H1 (cell line): ENCODE measurements around the gene DGCR6L. TPM values are rescaled to one million over a fixed set of nuclear protein-coding genes. Genes with fewer than 3 reads are reported as not detected.

Source experiments
- CTCF ChIA-PET: fragments of 300-600 bp; sonication (Branson Sonifier 250); formaldehyde crosslinking; loops from one replicate; lab custom pipeline; 2021; ENCODE audit not compliant: partially characterized antibody; lab: Charles Lee
- POLR2A ChIA-PET: fragments of 300-600 bp; sonication (Branson Sonifier 250); formaldehyde crosslinking; loops from one replicate; lab custom pipeline; 2021; ENCODE audit warnings: inconsistent platforms; ENCODE audit not compliant: partially characterized antibody; lab: Charles Lee
- DNase-seq, 2 experiments: peaks; one replicate each; pipeline versions ENCODE4 v3.0.0 to v3.0.0-alpha.2; 2010 to 2022; ENCODE audit warnings: low spot score in 2 of 2, low read depth in 1 of 2, mixed read lengths in 1 of 2
- FAIRE-seq: peaks from 2 replicates; lab custom pipeline; 2011; peaks lifted over from hg19 to GRCh38; lab: Jason Lieb, UNC
- H2AFZ ChIP-seq: 2 replicates; pipeline ENCODE4 v1.8.1; 2012; ENCODE audit warnings: low read length, inconsistent platforms
- H2AK5ac ChIP-seq: 2 replicates; pipeline ENCODE4 v1.6.1; 2013; ENCODE audit warnings: low read depth, low read length
- H2BK120ac ChIP-seq: replicated peaks from 2 replicates; pipeline ENCODE3; 2013; ENCODE audit warnings: low read depth, low read length, inconsistent platforms
- H2BK12ac ChIP-seq: 2 replicates; pipeline ENCODE4 v1.6.1; 2013; ENCODE audit warnings: low read depth, low read length
- H2BK15ac ChIP-seq: 2 replicates; pipeline ENCODE4 v1.6.1; 2013; ENCODE audit warnings: low read length
- H2BK20ac ChIP-seq: 2 replicates; pipeline ENCODE4 v1.6.1; 2013; ENCODE audit warnings: low read length
- H2BK5ac ChIP-seq: 2 replicates; pipeline ENCODE4 v1.6.1; 2013; ENCODE audit warnings: low read depth, low read length
- H3K14ac ChIP-seq: 2 replicates; pipeline ENCODE4 v1.6.1; 2013; ENCODE audit warnings: inconsistent platforms; ENCODE audit not compliant: insufficient read length
- H3K18ac ChIP-seq: 2 replicates; pipeline ENCODE4 v1.6.1; 2013; ENCODE audit warnings: low read length; ENCODE audit errors: extremely low read depth
- H3K23ac ChIP-seq: 2 replicates; pipeline ENCODE4 v1.6.1; 2013; ENCODE audit warnings: inconsistent platforms; ENCODE audit not compliant: insufficient read length
- H3K23me2 ChIP-seq: 2 replicates; pipeline ENCODE4 v1.6.1; 2013; ENCODE audit warnings: low read depth, low read length
- H3K27ac ChIP-seq: 2 replicates; pipeline ENCODE4 v1.6.1; 2011; ENCODE audit warnings: low read depth, low read length, inconsistent platforms
- H3K27me3 ChIP-seq, 4 experiments: replicated peaks in 1 of 4; 1 replicate in 1 of 4; 2 replicates in 3 of 4; pipeline versions ENCODE4 v1.6.1 to v1.8.1; 2011 to 2013; ENCODE audit warnings: low read length in 3 of 4, mild to moderate bottlenecking in 3 of 4, inconsistent platforms in 2 of 4, mixed read lengths in 2 of 4, moderate library complexity in 1 of 4; ENCODE audit not compliant: control insufficient read depth in 3 of 4, insufficient read depth in 3 of 4; ENCODE audit errors: extremely low read depth in 1 of 4
- H3K36me3 ChIP-seq, 4 experiments: 2 replicates each; pipeline versions ENCODE4 v1.6.1 to v1.8.1; 2011 to 2013; ENCODE audit warnings: mild to moderate bottlenecking in 4 of 4, low read length in 3 of 4, moderate library complexity in 2 of 4, control low read depth in 1 of 4, inconsistent platforms in 1 of 4; ENCODE audit not compliant: insufficient read depth in 4 of 4, control insufficient read depth in 2 of 4
- H3K4ac ChIP-seq: replicated peaks from 2 replicates; pipeline ENCODE3; 2013; ENCODE audit warnings: low read length, low read depth, mixed read lengths, inconsistent platforms; ENCODE audit not compliant: insufficient read length
- H3K4me1 ChIP-seq, 4 experiments: replicated peaks in 1 of 4; 1 replicate in 1 of 4; 2 replicates in 3 of 4; pipeline versions ENCODE4 v1.6.1 to v1.8.1; 2011 to 2013; ENCODE audit warnings: low read length in 3 of 4, inconsistent platforms in 2 of 4, mixed read lengths in 1 of 4; ENCODE audit not compliant: insufficient read depth in 4 of 4, control insufficient read depth in 3 of 4
- H3K4me2 ChIP-seq, 2 experiments: 2 replicates each; pipeline versions ENCODE4 v1.6.1 to v1.8.1; 2011 to 2013; ENCODE audit warnings: low read depth in 2 of 2, low read length in 2 of 2, control low read depth in 1 of 2, inconsistent platforms in 1 of 2, mild to moderate bottlenecking in 1 of 2; ENCODE audit not compliant: insufficient read depth in 1 of 2
- H3K4me3 ChIP-seq, 4 experiments: fragments of 200-600, 300-600 bp in 1 of 4; sonication (generic), shearing (Covaris generic), sonication (Bioruptor Twin) in 1 of 4; 2 replicates each; pipeline versions ENCODE4 v1.5.1 to v1.8.1; 2011 to 2016; ENCODE audit warnings: low read length in 4 of 4, low read depth in 3 of 4, control low read depth in 2 of 4, inconsistent platforms in 2 of 4, mild to moderate bottlenecking in 2 of 4, mixed read lengths in 1 of 4, moderate library complexity in 1 of 4; ENCODE audit not compliant: insufficient read depth in 2 of 4; ENCODE audit errors: extremely low read depth in 1 of 4
- H3K56ac ChIP-seq: replicated peaks from 2 replicates; pipeline ENCODE3; 2013; ENCODE audit warnings: low read depth, mild to moderate bottlenecking, mixed read lengths, low read length, inconsistent platforms; ENCODE audit not compliant: insufficient read length
- H3K79me1 ChIP-seq: 2 replicates; pipeline ENCODE4 v1.6.1; 2013; ENCODE audit warnings: low read depth, low read length, control low read depth
- H3K79me2 ChIP-seq, 2 experiments: 2 replicates each; pipeline versions ENCODE4 v1.6.1 to v1.8.1; 2012 to 2013; ENCODE audit warnings: low read length in 2 of 2, mild to moderate bottlenecking in 2 of 2, inconsistent platforms in 1 of 2; ENCODE audit not compliant: insufficient read depth in 2 of 2, control insufficient read depth in 1 of 2
- H3K9ac ChIP-seq, 4 experiments: replicated peaks in 1 of 4; 1 replicate in 1 of 4; 2 replicates in 3 of 4; pipeline versions ENCODE4 v1.6.1 to v1.8.1; 2011 to 2013; ENCODE audit warnings: low read depth in 3 of 4, low read length in 3 of 4, control low read depth in 2 of 4, mild to moderate bottlenecking in 2 of 4, moderate library complexity in 2 of 4, inconsistent platforms in 1 of 4; ENCODE audit errors: extremely low read depth in 1 of 4
- H3K9me3 ChIP-seq, 2 experiments: 2 replicates each; pipeline versions ENCODE4 v1.6.1 to v1.8.1; 2012 to 2013; ENCODE audit warnings: mild to moderate bottlenecking in 2 of 2, moderate library complexity in 2 of 2, control low read depth in 1 of 2, inconsistent platforms in 1 of 2, low read depth in 1 of 2, low read length in 1 of 2, mixed read lengths in 1 of 2; ENCODE audit not compliant: insufficient read depth in 2 of 2
- H4K20me1 ChIP-seq, 2 experiments: replicated peaks in 1 of 2; 2 replicates each; pipeline versions ENCODE3 to v1.8.1; 2011 to 2013; ENCODE audit warnings: inconsistent platforms in 2 of 2, low read length in 2 of 2, mild to moderate bottlenecking in 1 of 2; ENCODE audit not compliant: insufficient read depth in 2 of 2, control insufficient read depth in 1 of 2
- H4K5ac ChIP-seq: 2 replicates; pipeline ENCODE4 v1.6.1; 2013; ENCODE audit warnings: low read length, low read depth, mixed read lengths, inconsistent platforms; ENCODE audit not compliant: insufficient read length
- H4K8ac ChIP-seq: 2 replicates; pipeline ENCODE4 v1.8.0; 2013; ENCODE audit warnings: mild to moderate bottlenecking, moderate library complexity, low read length, inconsistent platforms; ENCODE audit not compliant: insufficient read depth; ENCODE audit errors: extremely low read depth
- H4K91ac ChIP-seq: replicated peaks from 2 replicates; pipeline ENCODE3; 2013; ENCODE audit warnings: low read length, mixed read lengths, inconsistent platforms; ENCODE audit not compliant: insufficient read length
- CBX5 ChIP-seq: fragments of 300-800, 300-1000 bp; sonication (generic); IDR thresholded peaks from 2 replicates; pipeline ENCODE4 v1.7.1; 2016; ENCODE audit warnings: antibody characterized with exemption, low read length, low read depth
- GABPA ChIP-seq: IDR thresholded peaks from 2 replicates; pipeline ENCODE4 v1.6.1; 2011; ENCODE audit warnings: mild to moderate bottlenecking, low read length, moderate library complexity, borderline replicate concordance; ENCODE audit not compliant: insufficient read depth
- SP4 ChIP-seq: IDR thresholded peaks from 2 replicates; pipeline ENCODE4 v1.6.1; 2012; ENCODE audit warnings: low read length, inconsistent platforms
- YY1 ChIP-seq: IDR thresholded peaks from 2 replicates; pipeline ENCODE4 v1.6.1; 2011; ENCODE audit warnings: low read depth, mild to moderate bottlenecking, low read length
- ZNF274 ChIP-seq: IDR thresholded peaks from 2 replicates; pipeline ENCODE4 v1.7.0; 2012; ENCODE audit warnings: low read length, borderline replicate concordance; ENCODE audit errors: extremely low read depth
- WGBS, 2 experiments: shearing (Covaris generic) in 1 of 2; methylation state at CpG; one replicate each; pipeline versions ENCODE4 v1.1.6 to v1.1.7; 2013 to 2015; ENCODE audit warnings: low lambda C conversion rate in 2 of 2, mixed read lengths in 2 of 2, inconsistent platforms in 1 of 2, low coverage in 1 of 2, missing lambda C conversion rate in 1 of 2; ENCODE audit not compliant: insufficient replicate concordance in 2 of 2, insufficient coverage in 1 of 2, insufficient read length in 1 of 2; ENCODE audit errors: extremely low coverage in 1 of 2, missing lambda C conversion rate in 1 of 2; 5-methylcytosine and 5-hydroxymethylcytosine counted together
- polyA plus RNA-seq, 7 experiments: library from polyadenylated mRNA; depleted of rRNA in 3 of 7; stranded (reverse) in 5 of 7; unstranded in 2 of 7; fragments of >200 nt in 5 of 7; fragments of 200-250 nt in 2 of 7; gene quantifications; 1 replicate in 5 of 7; 2 replicates in 1 of 7; 4 replicates in 1 of 7; pipeline versions ENCODE4 v1.2.1 to v1.2.3, GENCODE V29; 2011 to 2013; ENCODE audit warnings: missing spikeins in 2 of 7, mixed read lengths in 2 of 7
- total RNA-seq: library from RNA; stranded (reverse); fragmentation: NEBNext Ultra II Directional; extraction: Animal tissue kit (Norgen Biotek cat#: 25700); gene quantifications from 2 replicates; pipeline ENCODE4 v1.2.1, GENCODE V29; 2021
- TF ChIP-seq, protein P1 (sequence below): IDR thresholded peaks from 2 replicates; pipeline ENCODE4 v1.6.1; 2011; ENCODE audit warnings: low read length, improper control_type of control experiment

DGCR6L gene
- total and polyA plus RNA-seq, 2 of the 8 experiments (the other 6 are each of a cell fraction or from before 2014, with no cell fraction given), result 43.6 to 72.6 TPM

DNA sequence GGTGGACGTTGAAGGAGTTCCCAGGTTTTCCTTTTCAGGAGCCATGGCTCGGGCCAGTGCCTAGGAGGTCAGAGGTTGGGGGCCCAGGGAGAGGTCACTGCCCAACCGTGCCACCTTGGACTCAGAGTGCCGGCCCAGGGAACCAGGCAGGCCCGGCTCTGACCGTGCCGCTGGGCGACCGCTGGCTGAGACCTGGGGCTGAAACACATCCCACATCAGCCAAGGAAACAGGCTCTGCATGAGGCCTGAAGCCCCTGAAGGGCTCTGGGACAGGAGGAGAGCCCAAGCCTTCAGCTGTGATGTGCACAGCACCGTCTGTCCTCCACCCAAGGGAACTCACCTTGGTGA, 29.8 kb downstream of the DGCR6L start:
- Histone ChIP-seq H3K79me2 (no peaks in the 10 kb centered on the region), H2BK20ac (no peak overlapping the region), H3K36me3 (no peaks in the 10 kb centered on the region), H3K9me3 (no peaks in the 10 kb centered on the region), H2BK5ac (no peak overlapping the region), H3K27ac (no peak overlapping the region), H2BK15ac (no peak overlapping the region), H3K4me2 (no peak overlapping the region), H3K14ac (no peak overlapping the region), H3K23me2 (no peaks in the 10 kb centered on the region), H3K4me1 (peaks cover 0 to 5% (median under 1%) of the 10 kb centered on the region in 4 experiments; a peak in 2 of 7 replicates), H2AFZ (no peak overlapping the region), H3K56ac (no peak overlapping the region), H4K20me1 (no peaks in the 10 kb centered on the region), H3K4ac (no peak overlapping the region), H3K4me3 (no peak overlapping the region), H4K91ac (no peak overlapping the region), H3K27me3 (no peaks in the 10 kb centered on the region), H4K8ac (no peak overlapping the region), H2AK5ac (no peak overlapping the region), H2BK120ac (no peak overlapping the region), H3K79me1 (no peaks in the 10 kb centered on the region), H3K9ac (no peak overlapping the region), H4K5ac (no peak overlapping the region), H2BK12ac (no peak overlapping the region), H3K23ac (no peak overlapping the region), H3K18ac (no peak overlapping the region)
- CTCF ChIA-PET, result interaction anchor here (1.2 to 11.5 kb wide), 3 partner anchors 8 to 134 kb away, joined by 3 to 98 read pairs (median 4); no protein-coding TSS in a partner anchor
- FAIRE-seq (no peak), DNase-seq (no peak)
- POLR2A ChIA-PET, result no interaction called here
- 75% methylated on average over 3 of the region's 10 CpGs; no CpG with 5 or more reads in 1 of the 2 experiments for WGBS, 2 experiments
- TF ChIP-seq YY1 (no peak), SP4 (no peak), CBX5 (no peak), GABPA (no peak), ZNF274 (no peak)
- TF ChIP-seq, protein P1, sequence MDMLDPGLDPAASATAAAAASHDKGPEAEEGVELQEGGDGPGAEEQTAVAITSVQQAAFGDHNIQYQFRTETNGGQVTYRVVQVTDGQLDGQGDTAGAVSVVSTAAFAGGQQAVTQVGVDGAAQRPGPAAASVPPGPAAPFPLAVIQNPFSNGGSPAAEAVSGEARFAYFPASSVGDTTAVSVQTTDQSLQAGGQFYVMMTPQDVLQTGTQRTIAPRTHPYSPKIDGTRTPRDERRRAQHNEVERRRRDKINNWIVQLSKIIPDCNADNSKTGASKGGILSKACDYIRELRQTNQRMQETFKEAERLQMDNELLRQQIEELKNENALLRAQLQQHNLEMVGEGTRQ, result no peak
